ENCODE measurements around the gene RANBP17. TPM values are rescaled to one million over a fixed set of nuclear protein-coding genes. Genes with fewer than 3 reads are reported as not detected.
"Not testable (repeated sequence)": the region's sequence is repeated elsewhere in the genome, so short reads cannot be mapped to it uniquely, and the experiment has no call there.

Gene RANBP17
- total RNA-seq, 1 donor from 2014 or later = 13.9 TPM

GRCh38 chr5:171155621-171156020 lies 293.8 kb downstream of the RANBP17 start:
- no peak for DNase-seq (ENCODE audit: low spot score)

- no peak for DNase-seq (ENCODE audit: low spot score)
Observed at GRCh38 chr5:171157276-171157675, 295.5 kb downstream of the RANBP17 start.

GRCh38 chr5:171157775-171158174 lies 296.0 kb downstream of the RANBP17 start:
- DNase-seq (ENCODE audit: low spot score) = no peak

GRCh38 chr5:171158581-171158980 lies 296.8 kb downstream of the RANBP17 start:
- no peak for DNase-seq (ENCODE audit: low spot score)

- no peak for DNase-seq (ENCODE audit: low spot score)
Observed at GRCh38 chr5:171162165-171162564, 300.3 kb downstream of the RANBP17 start.

- DNase-seq (ENCODE audit: low spot score) = no peak
Observed at GRCh38 chr5:171162596-171162995, 300.8 kb downstream of the RANBP17 start.

- no peak for DNase-seq (ENCODE audit: low spot score)
Observed at GRCh38 chr5:171166766-171167165, 304.9 kb downstream of the RANBP17 start.

- no peak for DNase-seq (ENCODE audit: low spot score)
Observed at GRCh38 chr5:171168171-171168570, 306.4 kb downstream of the RANBP17 start.

- DNase-seq (ENCODE audit: low spot score) = not testable (repeated sequence)
Observed at GRCh38 chr5:171174960-171175359, 313.1 kb downstream of the RANBP17 start.

- DNase-seq (ENCODE audit: low spot score) = no peak
Observed at GRCh38 chr5:171175746-171176145, 313.9 kb downstream of the RANBP17 start.

- DNase-seq (ENCODE audit: low spot score) = not testable (repeated sequence)
Observed at GRCh38 chr5:171178190-171178589, 316.4 kb downstream of the RANBP17 start.

GRCh38 chr5:171188016-171188415 lies 326.2 kb downstream of the RANBP17 start:
- no peak for DNase-seq (ENCODE audit: low spot score)

GRCh38 chr5:171189442-171189841 lies 327.6 kb downstream of the RANBP17 start:
- no peak for DNase-seq (ENCODE audit: low spot score)

GRCh38 chr5:171192111-171192510 lies 330.3 kb downstream of the RANBP17 start:
- DNase-seq (ENCODE audit: low spot score) = no peak

- DNase-seq (ENCODE audit: low spot score) = no peak
Observed at GRCh38 chr5:171201310-171201709, 339.5 kb downstream of the RANBP17 start.

GRCh38 chr5:171205375-171205774 lies 343.6 kb downstream of the RANBP17 start:
- DNase-seq (ENCODE audit: low spot score) = no peak

- DNase-seq (ENCODE audit: low spot score) = peak; percentile 17
Observed at GRCh38 chr5:171207256-171207847, 345.5 kb downstream of the RANBP17 start.

- no peak for DNase-seq (ENCODE audit: low spot score)
Observed at GRCh38 chr5:171221916-171222315, 360.1 kb downstream of the RANBP17 start.

- DNase-seq (ENCODE audit: low spot score) = no peak
Observed at GRCh38 chr5:171223927-171224326, 362.1 kb downstream of the RANBP17 start.

- no peak for DNase-seq (ENCODE audit: low spot score)
Observed at GRCh38 chr5:171226096-171226754, 364.4 kb downstream of the RANBP17 start.

- no peak for DNase-seq (ENCODE audit: low spot score)
Observed at GRCh38 chr5:171226864-171227263, 365.0 kb downstream of the RANBP17 start.

- no peak for DNase-seq (ENCODE audit: low spot score)
Observed at GRCh38 chr5:171236651-171237050, 374.8 kb downstream of the RANBP17 start.

GRCh38 chr5:171242521-171242920 lies 380.7 kb downstream of the RANBP17 start:
- no peak for DNase-seq (ENCODE audit: low spot score)

GRCh38 chr5:171246231-171246630 lies 384.4 kb downstream of the RANBP17 start:
- no peak for DNase-seq (ENCODE audit: low spot score)

Measured in mucosa of gallbladder (tissue), 1 donor.